ENCODE results near the gene BRSK1.
A peak's percentile ranks its signal among the peaks of the same experiment; 100 is the strongest.

The BRSK1 gene

DNA sequence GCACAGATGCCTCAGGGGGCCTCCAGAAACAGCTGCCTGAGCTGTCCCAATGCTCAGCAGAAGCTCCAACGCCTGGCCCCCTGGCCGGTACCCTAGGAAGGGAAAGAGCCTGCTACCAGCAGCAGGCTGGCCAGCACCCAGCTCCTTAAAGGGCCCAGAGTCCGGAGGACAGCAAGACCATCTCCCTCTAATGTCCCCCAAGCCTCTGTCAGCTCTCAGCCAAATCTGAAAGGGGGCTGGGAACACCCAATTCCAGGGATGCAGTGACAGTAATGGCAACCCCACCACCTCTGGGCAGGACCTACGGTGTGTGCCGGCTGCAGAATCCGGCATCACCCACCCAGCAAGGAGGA lies 29.2 kb upstream of the BRSK1 start:
- DNase-seq: no peak

DNA sequence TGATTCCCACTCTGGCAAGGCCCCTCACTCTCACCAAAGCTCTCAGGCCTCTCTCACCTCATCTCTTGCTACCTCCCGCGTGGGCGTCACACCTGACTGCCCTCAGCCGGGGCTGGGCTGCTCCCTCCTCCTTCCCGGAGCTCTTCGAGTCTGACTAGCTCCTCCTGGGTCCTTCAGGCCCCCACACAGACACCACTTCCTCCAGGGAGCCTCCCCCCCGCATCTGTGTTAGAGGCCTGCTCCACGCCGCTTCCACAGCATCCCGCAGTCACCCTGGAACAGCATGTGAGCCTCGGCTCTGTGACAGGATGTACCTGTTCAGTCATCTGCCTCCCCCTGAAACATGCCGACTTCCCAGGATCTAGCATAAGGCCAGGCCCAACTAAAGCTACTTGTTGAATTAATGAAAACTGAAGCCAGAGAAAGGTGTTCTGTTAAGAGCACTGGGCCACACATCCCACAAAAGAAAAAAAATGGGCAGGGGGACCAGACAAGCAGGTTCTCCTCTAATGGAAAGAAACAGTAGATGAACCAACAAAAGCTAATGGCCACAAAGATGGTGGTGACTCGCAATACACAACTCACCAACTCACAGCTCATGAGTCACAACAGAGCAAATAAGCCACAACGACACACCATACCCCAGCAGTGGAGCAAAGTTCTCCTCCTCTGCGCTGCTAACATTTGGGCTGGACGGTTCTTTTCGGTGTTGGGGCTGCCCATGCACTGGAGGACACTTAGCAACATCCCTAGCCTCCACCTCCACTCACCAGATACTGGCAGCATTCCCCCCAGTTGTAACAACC lies 28.0 kb upstream of the BRSK1 start:
- DNase-seq: no peak

DNA sequence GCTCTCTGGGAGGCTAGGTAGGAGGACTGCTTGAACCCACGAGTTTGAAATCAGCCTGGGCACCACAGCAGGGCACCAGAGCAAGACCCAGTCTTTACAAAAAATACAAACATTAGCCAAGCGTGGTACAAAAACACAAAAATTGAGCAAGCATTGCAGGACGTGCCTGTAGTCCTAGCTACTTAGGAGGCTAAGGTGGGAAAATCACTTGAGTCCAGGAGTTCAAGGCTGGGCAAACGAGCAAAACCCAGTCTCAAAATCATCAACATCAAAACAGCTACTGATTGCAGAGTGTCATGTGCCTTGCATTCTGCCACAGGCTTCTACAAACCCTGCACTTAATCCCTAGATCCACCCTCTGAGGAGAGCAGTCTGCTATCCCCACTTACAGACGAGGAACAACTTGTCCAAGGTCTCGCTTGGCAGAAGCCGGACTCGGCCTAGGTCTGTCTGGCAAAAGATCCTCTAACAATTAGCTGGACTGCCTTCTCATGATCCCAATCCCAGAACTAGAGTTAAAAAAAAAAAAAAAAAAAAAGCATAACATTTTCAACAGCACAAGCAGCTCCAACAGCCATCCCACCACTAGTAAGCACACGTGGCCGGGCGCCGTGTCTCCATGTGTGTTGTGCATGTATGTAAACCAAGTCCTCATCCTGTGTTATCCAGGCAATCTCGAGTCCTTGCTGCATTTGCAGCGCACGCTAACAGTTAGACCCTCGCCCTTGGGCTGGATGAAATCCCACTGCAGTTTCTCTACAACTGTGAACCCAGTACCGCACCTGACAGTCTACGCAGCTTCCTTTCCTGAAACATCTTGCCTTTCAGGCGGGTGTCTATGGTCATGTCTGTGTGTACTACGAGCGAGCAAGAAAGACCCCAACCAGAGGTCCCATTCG lies 27.0 kb upstream of the BRSK1 start:
- DNase-seq: no peak

DNA sequence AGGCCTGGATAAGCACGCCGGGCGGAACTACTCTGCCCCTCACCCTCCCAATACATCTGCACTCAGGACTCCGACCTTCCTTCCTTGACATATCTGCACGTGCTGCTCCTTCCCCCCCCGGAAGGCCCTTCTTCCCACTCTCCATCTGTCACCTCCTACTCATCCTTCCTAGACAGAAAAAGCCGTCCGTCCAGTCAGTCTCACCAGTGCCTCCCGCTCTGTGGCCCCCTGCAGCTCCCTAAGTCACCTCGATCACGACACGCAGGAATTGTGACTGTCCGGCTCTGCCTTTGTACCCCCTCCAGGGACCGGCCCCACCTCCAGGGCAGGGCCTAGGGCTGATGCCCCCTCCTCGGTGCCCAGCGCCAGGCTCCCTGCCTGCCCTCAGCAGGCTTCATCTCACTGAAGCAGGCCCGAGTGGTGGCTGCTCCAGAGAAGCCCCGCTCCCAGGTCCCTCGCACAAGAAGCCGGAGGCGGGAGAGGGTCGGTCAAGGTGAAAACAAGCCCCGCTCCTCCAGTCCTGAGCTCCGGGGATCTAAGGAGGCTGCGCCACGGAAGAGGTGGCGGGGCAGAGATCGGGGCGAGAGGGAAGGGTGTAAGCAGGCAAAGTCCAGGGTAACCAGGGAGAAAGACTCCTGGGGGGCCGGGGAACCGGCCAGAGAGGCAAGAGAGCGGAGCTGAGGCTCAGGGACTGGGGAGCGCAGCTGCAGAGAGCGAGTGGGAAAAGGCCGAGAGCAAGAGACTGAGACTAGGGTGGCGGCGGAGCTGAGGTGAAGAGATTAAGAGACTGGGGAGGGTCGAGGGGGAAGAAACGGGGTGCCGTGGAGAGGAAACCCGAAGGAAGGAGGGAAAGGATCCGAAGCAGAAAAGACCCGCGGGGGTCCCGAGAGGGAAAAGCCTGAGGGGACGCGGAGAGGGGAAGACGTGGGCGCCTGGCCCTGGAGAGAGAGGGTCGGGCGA lies 26.1 kb upstream of the BRSK1 start:
- DNase-seq: peak in 1 of 2 experiments; percentile 26

DNA sequence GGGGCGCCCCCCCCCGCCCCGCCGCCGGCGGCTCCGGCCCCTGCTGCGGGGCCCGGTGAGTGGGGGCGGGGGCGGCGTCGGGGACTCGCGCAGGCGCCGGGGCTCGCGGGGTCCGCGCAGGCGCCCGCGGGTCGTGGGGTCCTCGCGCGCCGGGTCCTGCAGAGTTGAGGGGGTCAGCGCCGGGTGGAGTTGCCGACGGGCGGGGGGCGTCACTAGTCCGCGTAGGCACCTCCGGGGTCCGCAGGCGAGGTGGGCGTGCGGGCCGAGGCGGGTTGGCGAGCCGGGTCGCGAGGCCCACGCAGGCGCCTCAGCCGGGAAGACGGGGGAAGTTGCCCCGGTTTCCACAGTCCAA lies 25.3 kb upstream of the BRSK1 start:
- no peak for DNase-seq

DNA sequence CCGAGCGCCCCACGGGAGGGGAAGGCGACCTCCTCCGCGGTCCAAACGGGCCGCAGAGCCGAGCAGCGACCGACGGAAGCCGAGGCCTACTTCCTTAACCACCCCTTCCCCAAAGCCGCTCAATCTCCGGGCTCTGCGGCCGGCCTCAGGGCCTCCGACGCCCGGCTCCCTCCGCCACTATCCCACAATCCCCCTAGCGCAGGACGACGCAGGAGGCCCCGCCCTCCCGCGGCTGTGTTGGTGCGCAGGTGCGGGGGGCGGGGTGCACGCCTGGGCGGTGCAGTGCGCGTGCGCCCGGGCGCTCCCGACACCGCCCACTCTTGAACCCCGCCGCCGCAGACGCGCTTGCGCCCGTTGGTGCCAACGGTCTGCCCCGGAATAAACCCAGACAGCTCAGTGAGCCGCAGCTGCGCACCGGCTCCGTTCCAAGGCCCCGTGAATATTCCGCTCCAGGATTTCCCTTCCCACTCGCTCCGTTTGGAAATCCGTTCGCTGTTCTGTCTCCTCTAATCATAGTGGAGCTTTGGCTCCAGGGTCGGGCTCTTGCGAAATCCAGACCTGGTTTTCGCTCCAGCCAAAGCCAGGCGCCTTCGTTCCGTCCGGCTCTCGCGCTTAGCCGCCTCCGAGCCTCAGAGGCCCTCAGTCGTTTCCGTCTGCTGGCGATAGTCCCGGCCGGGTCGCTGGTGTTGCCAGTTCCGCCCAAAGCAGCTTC lies 24.8 kb upstream of the BRSK1 start, which contains the start of gene PPP6R1:
PPP6R1 (minus strand) TSS at position 190 of the 712 bp plus-strand sequence. CDS start 11,914 bp downstream, outside the sequence.
- peak; percentile 99 to 100 for DNase-seq

DNA sequence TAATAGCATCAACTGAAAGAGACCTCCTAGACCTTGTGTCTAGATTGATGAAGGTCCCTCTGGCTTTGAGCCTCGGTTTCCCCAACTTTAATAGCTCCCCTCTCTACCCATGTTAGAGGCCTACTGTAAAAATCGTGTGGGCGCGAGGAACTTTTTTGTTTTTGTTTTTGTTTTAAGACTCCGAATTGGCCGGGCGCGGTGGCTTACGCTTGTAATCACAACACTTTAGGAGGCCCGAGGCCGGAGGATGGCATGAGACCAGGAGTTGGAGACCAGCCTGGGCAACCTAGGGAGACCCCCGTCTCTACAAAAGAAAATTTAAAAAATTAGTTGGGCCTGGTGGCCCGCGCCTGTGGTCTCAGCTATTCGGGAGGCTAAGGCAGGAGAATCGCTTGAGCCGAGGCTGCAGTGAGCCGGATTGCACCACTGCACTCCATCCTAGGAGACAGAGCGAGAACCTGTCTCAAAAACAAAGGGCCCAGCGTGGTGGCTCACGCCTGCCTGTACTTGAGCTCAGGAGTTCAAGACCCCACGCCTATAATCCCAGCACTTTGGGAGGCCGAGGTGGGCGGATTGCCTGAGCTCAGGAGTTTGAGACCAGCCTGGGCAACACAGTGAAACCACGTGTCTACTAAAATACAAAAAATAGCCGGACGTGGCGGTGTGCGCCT lies 24.1 kb upstream of the BRSK1 start:
- DNase-seq: no peak

DNA sequence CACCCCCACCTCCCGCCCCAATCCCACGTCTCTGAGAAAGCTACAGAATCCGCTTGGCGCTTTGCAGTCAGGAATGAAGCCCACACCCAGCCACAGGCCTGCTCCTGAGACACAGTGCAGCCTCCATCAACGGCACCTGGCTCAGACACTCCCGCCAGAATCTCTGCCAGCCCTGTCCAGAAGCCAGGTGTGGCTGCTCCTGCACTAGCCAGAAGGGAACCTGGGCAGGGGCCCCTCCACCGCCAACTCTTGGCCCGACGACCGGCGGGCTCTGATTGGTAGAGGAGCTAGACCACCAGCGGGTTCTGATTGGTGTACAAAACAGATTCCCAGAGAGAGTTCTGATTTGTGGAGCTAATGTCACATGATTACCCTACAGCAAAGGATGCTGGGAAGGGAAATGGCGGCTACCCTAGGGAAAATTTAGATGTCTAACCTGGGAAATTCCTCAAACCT lies 22.1 kb upstream of the BRSK1 start:
- DNase-seq: no peak

DNA sequence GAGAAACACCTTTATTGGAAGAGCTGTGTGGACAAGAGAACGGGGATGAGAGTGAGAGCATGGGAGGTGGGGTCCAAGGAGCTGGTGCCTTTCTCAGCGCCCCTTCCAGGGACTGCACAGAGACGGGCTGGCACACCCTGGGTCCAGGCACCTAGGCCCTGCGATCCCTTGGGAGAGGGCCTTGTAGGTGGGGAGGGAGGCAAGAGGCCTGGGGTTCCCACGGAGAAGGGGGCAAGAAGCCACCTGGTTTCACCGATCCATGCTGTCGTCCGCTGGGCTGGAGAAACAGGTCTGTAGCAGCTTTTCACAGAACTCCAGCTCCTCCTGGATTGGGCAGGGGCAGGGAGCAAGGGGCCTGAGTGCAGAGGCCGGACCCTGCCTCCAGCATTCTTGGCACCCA lies 21.4 kb upstream of the BRSK1 start:
- no peak for DNase-seq

DNA sequence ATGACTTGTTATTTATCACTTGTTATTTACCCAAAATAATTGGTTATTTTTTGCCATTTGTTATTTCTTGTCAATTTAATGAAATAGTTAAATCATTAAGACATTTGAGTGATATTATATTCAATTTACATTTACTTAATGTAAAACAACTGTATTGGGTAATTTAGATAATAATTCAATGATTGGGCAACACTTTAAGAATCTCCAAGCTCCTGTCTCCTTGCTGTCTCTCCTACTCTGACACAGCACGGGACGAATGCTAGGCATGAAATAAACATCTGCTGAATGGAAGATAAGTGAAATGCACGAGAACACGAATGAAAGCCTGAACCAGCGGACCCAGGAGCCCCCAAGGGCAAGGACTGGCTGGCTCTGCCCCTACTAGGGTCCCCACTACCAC lies 19.3 kb upstream of the BRSK1 start:
- DNase-seq: no peak

DNA sequence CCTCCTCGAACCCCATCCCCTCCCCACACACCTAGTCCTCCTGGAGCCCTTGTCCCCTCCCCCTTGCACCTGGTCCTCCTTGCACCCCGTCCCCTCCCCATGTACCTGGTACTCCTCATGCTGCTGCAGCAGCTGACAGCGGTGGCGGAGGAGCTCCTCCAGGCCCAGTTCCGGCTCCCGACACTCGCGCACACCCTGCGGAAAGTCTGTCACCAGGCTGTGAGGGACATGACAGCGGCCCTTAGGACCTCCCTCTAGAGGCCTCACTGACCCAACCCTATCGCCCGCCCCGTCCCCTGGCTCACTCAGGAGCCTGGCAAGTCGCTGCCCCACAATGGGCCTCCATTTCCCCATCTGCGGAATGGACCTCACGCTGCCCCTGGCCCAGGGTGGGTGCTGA lies 18.6 kb upstream of the BRSK1 start:
- no peak for DNase-seq

DNA sequence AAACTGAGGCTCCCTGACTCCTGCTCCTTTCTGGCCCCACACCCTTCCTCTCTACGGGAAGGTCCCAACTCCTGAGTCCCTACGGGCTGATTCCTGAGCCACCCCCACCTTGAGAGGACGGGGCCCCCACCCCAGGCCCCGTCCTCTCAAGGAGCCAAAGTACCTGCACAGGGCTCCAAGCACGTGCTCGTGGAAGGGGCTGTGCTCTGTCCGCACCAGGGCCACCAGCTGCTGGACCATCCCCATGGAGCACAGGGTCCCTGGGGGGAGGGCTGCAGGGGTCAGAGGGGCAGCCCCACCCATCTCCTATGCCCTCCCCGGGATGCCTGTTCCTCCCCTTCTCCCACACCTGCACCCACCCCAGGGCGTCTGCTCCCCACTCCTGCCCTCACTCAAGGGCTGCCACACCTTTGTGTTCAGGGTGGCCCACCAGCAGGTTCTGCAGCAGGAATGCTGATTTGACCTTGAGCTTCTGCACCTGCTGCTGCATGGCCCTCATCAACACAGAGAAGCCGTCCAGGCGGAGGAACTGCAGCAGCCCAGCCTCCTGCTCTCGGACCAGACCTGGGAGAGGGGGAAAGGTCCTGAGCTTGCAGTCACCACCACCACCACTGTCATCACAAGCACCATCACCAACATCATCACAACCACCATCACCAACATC lies 17.9 kb upstream of the BRSK1 start:
- DNase-seq: no peak

DNA sequence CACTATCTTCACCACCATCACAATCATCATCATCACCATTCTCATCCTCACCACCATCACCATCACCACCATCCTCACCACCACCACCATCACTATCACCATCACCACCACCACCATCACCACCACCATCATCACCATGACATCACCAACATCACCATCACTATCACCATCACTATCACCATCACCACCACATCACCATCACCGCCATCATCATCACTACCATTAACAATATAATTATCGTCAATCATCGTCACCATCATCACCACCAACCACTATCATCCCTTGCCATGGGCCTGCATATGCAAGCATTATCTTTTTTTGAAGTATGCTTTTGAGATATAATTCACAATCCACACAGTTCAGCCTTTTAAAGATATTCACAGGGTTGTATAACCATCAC lies 17.4 kb upstream of the BRSK1 start:
- no peak for DNase-seq

DNA sequence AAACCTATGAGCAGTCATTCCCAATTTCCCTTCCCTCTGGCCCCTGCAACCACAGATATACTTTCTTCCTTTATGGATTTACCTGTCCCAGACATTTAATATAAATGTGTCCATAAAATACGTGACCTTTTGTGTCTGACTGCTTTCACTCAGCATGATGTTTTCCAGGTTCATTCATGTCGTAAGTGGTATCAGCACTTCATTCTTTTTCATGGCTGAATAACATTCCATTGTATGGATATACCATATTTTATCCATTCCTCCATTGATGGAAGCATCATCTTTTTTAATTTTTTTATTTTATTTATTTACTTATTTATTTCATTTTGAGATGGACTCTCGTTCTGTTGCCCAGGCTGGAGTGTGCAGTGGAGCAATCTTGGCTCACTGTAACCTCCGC lies 17.0 kb upstream of the BRSK1 start:
- no peak for DNase-seq

DNA sequence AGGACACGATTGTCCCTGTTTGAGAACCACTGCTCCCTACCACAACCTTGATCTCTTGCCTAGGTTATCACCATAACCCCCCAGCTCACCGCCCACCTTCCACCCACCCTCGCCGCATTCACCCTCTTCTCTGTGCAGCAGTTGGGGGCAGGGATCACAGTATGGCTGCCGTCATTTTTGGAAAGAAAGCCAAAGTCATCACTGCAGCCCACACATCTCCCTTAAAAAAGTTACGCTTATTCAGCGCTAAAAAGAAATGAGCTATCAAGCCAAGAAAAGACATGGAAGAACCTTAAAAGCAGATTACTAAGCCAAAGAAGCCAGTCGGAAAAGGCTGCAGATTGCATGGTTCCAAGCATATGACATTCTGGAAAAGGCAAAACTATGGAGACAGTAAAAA lies 14.5 kb upstream of the BRSK1 start:
- DNase-seq: no peak

DNA sequence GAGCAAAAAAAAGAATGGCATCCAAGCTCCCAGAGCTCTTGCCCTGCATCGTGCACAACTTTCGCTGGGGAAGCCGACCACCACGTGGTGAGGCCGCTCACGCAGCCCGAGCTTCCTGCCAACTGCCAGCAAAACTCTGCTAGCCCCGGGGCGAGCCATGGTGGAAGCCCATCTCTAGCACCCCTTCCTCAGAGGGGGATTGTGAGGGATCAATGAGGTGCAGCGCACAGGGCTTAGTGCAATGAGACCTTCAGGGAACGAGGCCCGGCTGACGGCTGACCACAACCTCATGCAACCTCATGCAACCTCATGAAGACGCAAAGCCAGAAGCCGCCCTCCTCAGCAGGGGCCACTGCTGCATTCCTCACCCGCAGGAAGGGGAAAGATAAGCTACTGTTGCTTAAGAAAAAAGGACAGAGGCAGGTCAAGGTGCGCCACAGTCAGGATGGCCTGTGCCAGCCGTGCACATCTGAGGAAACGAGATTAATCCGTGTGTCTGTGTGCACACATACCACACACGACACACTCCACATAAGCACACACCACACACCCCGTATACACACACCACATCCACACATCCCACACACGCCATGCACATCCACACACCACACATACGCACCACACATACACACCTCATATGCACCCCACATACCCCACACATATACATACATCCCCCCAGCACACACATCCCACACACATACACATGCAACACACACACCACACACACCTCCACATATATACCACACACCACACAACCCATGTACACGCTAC lies 13.4 kb upstream of the BRSK1 start:
- DNase-seq: no peak

DNA sequence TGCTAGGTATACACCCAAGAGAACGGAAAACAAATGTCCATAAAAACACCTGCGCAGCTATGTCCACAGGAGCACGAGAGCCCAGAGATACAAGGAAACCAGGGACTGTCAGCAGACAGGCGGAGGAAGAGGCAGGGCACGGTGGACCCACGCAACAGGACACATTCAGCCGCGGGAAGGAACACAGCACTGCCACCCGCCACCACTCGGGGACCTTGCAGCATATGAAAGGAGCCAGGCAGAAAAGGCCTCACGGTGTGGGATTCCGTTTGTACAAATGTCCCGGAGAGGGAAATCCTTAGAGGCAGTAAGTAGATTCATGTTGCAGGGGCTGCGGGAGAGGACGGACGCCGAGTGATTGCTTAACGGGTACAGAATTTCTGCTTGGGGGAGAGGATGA lies 11.7 kb upstream of the BRSK1 start:
- no peak for DNase-seq

DNA sequence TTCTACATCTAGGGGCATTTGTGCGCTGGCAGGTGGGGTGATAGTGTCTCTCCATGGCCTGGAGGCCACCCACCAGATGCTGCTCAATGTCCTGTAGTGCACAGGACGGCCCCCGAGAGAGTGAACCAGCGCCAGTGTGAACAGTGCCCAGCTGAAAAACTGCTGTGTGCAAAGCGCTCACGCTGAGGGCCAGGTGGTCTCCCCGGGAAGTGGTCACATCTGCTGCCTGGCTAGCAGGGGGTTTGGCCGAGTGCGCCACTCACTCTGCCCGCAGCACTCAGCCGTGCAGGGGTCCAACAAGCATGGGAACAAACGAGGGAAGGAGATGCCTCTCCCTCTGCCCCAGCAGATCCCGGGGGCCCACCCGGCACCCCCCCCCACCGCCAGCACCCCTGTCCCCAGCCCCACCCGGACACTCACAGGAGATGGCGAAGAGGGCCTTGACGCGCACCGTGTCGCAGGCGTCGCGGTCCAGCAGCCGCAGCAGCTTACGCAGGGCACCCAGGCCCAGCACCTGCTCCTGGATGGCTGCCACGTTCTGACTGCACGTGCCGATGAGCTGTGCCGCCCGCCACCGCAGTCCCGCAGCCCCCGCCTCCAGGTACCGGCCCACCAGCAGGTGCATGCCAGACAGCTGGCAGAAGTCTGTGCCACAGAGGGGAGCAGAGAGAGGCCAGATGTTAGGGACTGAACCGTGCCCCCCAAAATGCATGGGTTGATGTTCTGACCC lies 9.7 kb upstream of the BRSK1 start:
- DNase-seq: no peak

All from NCI-H446 (cell line).